ENCODE results near the gene PRR14. TPM values are rescaled to one million over a fixed set of nuclear protein-coding genes. Genes with fewer than 3 reads are reported as not detected.

The PRR14 gene
- polyA plus RNA-seq, 1 of the 3 experiments (the other 2 are of a cell fraction): 13.5 TPM

GRCh38 chr16:30615358-30616091 lies 35.2 kb upstream of the PRR14 start (continued):
- no peak for TF ChIP-seq EZH2phosphoT487 (IDR thresholded peaks at IDR 0.05; ENCODE audit: borderline replicate concordance, low read depth)
- TF ChIP-seq MEF2A (IDR thresholded peaks at IDR 0.05; ENCODE audit: borderline replicate concordance, low read depth): no peak
- no peak for TF ChIP-seq RCOR1 (IDR thresholded peaks at IDR 0.05; ENCODE audit: low read length)
- TF ChIP-seq CTCF (IDR thresholded peaks at IDR 0.05): peak; percentile 59
- no peak for TF ChIP-seq GABPA (IDR thresholded peaks at IDR 0.05; ENCODE audit: low read depth)

- no peaks in the 10 kb centered on the region for H4K20me1 ChIP-seq (ENCODE audit: insufficient read depth)
- H3F3A ChIP-seq (replicated peaks; ENCODE audit: insufficient read depth): no peaks in the 10 kb centered on the region
- H3K9ac ChIP-seq: no peak overlapping the region
- 89% methylated on average over 4 of the region's 4 CpGs for WGBS (ENCODE audit: low lambda C conversion rate)
- CTCF ChIA-PET: interaction anchor here (0.9 to 1.9 kb wide), 3 partner anchors 10 to 189 kb away, joined by 3 to 11 read pairs (median 5); partner anchors contain the start of gene DCTPP1
- no peaks in the 10 kb centered on the region for H3K36me3 ChIP-seq (replicated peaks in 1 of 2; ENCODE audit: control insufficient read depth in 1 of 2, insufficient read depth in 2 of 2, low read length in 1 of 2)
- peaks cover 0 to 4% of the 10 kb centered on the region in 2 experiments; a peak in 1 of 4 replicates for H3K4me1 ChIP-seq (ENCODE audit: control insufficient read depth in 1 of 2, insufficient read depth in 2 of 2, low read depth in 1 of 2, low read length in 1 of 2)
- DNase-seq: no peak
- no peak for TF ChIP-seq RXRA (IDR thresholded peaks at IDR 0.05; ENCODE audit: borderline replicate concordance, low read depth)
- H2AFZ ChIP-seq (ENCODE audit: low read depth): no peak overlapping the region
- no peak overlapping the region for H3K4me2 ChIP-seq
- POLR2A ChIA-PET: no interaction called here
- H3K9me3 ChIP-seq: no peaks in the 10 kb centered on the region
- H3K27me3 ChIP-seq (ENCODE audit: insufficient read depth): no peaks in the 10 kb centered on the region
- H3K9me2 ChIP-seq: no peaks in the 10 kb centered on the region
- H3K27ac ChIP-seq (ENCODE audit: low read depth in 2 of 2, low read length in 1 of 2): no peak overlapping the region
- H3K79me2 ChIP-seq (ENCODE audit: insufficient read depth): no peaks in the 10 kb centered on the region
- no peak overlapping the region for H3K4me3 ChIP-seq (ENCODE audit: low read depth in 2 of 2, low read length in 1 of 2)
Observed at GRCh38 chr16:30619202-30619601, 31.6 kb upstream of the PRR14 start.

GRCh38 chr16:30619638-30620037 lies 31.1 kb upstream of the PRR14 start:
- Histone ChIP-seq H3K4me1 (ENCODE audit: control insufficient read depth in 1 of 2, insufficient read depth in 2 of 2, low read depth in 1 of 2, low read length in 1 of 2) (peaks cover 0 to 4% of the 10 kb centered on the region in 2 experiments; a peak in 1 of 4 replicates), H3K36me3 (replicated peaks in 1 of 2; ENCODE audit: control insufficient read depth in 1 of 2, insufficient read depth in 2 of 2, low read length in 1 of 2) (no peaks in the 10 kb centered on the region), H3K9me3 (no peaks in the 10 kb centered on the region), H3K4me3 (ENCODE audit: low read depth in 2 of 2, low read length in 1 of 2) (no peak overlapping the region), H3F3A (replicated peaks; ENCODE audit: insufficient read depth) (no peaks in the 10 kb centered on the region), H3K4me2 (no peak overlapping the region), H4K20me1 (ENCODE audit: insufficient read depth) (no peaks in the 10 kb centered on the region), H2AFZ (ENCODE audit: low read depth) (no peak overlapping the region), H3K79me2 (ENCODE audit: insufficient read depth) (no peaks in the 10 kb centered on the region), H3K27me3 (ENCODE audit: insufficient read depth) (no peaks in the 10 kb centered on the region), H3K27ac (ENCODE audit: low read depth in 2 of 2, low read length in 1 of 2) (no peak overlapping the region), H3K9ac (no peak overlapping the region), H3K9me2 (no peaks in the 10 kb centered on the region)
- WGBS (ENCODE audit: low lambda C conversion rate): 76% methylated on average over 5 of the region's 5 CpGs
- ChIA-PET POLR2A (no interaction called here), CTCF (interaction anchor here (0.9 to 1.9 kb wide), 4 partner anchors 9 to 190 kb away, joined by 3 to 11 read pairs (median 4); partner anchors contain the start of gene DCTPP1)
- no peak for DNase-seq
- TF ChIP-seq ZBTB33 (IDR thresholded peaks at IDR 0.05; ENCODE audit: borderline replicate concordance, low read depth) (no peak), YY1 (IDR thresholded peaks at IDR 0.05; ENCODE audit: low read depth) (no peak), EZH2phosphoT487 (IDR thresholded peaks at IDR 0.05; ENCODE audit: borderline replicate concordance, low read depth) (no peak), POLR2AphosphoS5 (IDR thresholded peaks at IDR 0.05; ENCODE audit: low read depth, low read length) (no peak), REST (IDR thresholded peaks at IDR 0.05; ENCODE audit: low read depth, low read length) (no peak), MXI1 (IDR thresholded peaks at IDR 0.05; ENCODE audit: low read depth, low read length) (no peak), RAD21 (IDR thresholded peaks at IDR 0.05; ENCODE audit: low read length) (no peak), SMC3 (IDR thresholded peaks at IDR 0.05; ENCODE audit: low read depth, low read length) (no peak), NFIC (IDR thresholded peaks at IDR 0.05; ENCODE audit: borderline replicate concordance) (no peak), RFX5 (IDR thresholded peaks at IDR 0.05; ENCODE audit: low read length) (no peak), RXRA (IDR thresholded peaks at IDR 0.05; ENCODE audit: borderline replicate concordance, low read depth) (no peak), GABPA (IDR thresholded peaks at IDR 0.05; ENCODE audit: low read depth) (no peak), GATA2 (CRISPR knock-in tag; IDR thresholded peaks at IDR 0.05) (no peak), MAX (IDR thresholded peaks at IDR 0.05; ENCODE audit: low read depth) (no peak), JUND (IDR thresholded peaks at IDR 0.05) (no peak)

All from SK-N-SH (cell line).